ENCODE measurements around the gene PLXNC1.

PLXNC1 gene

DNA sequence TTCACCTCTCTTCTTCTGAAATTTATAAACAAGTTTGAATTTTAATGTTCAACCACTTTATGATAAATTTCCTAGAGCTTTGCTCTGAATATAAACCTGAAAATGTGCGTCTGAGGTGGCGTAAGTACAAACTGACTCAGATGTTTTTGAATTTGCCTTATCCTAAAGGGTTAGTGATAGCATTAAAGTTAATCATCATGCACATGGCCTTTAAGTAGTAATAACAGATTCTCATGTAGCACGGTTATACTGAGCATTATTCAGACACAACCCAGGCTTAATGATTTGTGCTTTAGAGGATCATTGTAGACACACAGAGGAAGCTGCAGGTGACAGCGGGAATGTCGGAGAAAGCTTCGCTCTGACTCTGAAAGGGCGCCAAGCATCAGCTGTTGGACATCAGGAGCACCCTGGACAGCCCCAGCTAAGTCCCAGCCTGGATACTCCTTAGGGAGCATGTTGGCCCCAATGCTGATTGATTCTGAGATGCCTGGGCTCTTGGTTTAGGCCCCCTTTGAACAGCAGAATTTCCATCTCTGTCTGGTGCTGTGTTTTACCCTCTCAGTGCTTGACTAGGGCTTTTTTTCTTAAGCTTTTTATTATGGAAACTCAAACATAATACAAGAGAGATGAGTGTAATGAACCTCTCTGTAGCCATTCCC, 91.1 kb downstream of the PLXNC1 start:
- DNase-seq (ENCODE audit: low spot score), result no peak

DNA sequence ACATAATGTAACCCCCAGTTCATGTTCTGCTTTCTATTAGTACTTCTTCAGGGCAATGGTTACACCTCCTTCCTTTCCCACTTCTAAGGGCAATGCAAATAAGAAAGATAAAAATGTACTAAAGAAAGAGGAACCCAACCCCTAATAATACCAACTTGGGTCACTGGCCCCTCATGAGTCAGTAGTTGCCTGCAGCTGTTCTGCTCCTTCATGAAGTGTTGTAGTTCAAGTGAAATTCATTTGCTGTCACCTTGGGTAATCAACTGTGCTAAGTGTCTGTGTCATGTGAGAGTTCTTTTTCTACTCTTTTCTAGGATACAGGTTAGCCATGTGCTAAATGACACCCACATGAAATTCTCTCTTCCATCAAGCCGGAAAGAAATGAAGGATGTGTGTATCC, 91.8 kb downstream of the PLXNC1 start:
- no peak for DNase-seq (ENCODE audit: low spot score)

DNA sequence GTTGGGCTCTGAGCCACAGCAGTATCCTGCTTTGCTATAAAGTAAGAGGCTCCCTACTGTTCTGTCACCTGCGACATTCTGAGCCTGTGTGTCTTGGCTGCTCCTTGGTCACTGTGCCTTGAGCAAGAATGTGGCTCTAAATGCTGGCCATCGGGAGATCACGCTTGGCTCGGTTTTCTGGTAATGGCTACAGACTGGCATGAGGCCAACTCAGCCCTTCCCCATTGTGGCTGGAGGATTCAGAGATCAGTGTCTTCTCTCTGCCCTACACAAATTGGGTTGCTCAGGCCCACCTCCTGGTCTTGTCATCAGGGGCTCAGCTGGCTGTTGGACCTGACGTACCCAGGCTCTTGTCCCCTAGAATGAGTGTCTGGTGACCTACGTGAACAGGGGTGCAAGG, 94.5 kb downstream of the PLXNC1 start:
- no peak for DNase-seq (ENCODE audit: low spot score)

DNA sequence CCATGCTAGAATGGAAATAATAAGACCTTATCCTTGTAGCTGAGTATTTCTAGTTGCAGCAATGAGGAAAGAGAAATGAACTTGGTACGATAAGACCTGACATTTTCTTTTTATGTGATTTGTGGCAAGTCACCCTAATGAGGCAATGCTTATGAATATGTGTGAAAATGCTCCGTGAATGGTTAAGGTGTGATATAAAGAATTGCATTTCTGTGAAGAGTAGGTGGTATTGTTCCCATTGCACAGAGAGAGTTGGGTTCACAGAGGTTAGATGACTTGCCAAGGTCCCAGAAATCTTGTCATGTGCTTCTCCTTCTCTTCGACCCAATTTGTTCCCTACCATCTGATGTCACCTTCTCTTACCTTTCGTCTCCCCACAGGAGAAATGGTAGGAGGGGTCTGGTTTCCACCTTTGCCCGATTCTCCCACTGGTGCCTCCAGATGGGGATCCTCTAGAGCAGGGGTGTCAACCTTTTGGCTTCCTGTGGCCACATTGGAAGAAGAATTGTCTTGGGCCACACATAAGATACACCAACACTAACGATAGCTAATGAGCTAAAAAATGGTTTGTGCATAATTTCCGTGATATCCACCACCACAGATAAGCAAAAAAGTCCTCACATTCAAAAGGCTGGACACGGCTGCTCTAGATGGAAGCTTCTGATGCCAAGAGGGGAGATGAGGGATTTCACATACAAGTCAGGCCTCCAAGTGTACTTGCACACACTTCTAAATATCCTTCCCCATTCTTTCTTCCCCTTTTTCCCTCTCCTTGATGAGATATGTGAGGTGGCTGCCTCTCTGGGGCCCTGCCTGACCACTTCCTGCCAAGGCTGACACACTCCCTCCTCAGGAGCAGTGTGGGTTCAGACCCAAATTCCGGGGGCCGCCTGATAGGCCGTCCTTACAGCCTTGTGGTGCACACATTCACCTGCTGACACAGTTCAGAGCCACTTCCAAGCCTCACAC, 96.1 kb downstream of the PLXNC1 start:
- no peak for DNase-seq (ENCODE audit: low spot score)

DNA sequence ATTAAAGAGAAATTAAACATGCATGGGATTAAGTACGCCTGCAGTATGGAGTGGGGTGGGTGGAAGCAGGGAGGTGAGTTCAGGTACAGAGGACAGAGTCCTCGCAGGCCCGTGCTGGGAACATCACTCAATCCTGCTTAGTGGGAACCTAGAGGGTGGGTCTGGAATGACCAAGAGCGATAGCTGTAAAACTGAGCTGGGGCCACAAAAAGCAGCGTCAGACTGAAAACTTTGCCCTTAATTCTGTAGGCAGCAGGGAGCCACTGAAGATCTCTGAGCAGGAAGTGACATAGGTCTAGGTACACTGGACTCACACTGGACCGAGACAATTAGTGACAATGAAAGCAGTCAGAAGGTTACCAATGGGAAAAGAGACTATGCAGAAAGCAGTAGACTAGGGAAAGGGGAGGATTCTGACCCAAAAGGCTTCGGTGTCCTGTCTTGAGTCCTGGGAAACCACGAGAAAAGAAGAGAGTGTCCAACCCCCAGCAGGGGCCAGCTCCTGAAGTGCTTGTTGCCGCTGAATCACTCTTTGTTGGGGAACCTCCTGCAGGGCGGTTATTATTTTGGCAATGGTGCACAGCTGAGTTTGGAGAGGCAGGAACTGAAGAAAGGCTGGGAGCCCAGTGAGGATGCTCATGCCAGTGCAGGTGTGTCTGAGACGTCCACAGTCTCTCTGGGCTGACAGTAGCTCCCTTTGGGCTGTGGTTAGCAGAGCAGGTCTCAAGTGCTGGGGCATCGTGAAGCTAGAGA, 97.4 kb downstream of the PLXNC1 start:
- DNase-seq (ENCODE audit: low spot score), result no peak

DNA sequence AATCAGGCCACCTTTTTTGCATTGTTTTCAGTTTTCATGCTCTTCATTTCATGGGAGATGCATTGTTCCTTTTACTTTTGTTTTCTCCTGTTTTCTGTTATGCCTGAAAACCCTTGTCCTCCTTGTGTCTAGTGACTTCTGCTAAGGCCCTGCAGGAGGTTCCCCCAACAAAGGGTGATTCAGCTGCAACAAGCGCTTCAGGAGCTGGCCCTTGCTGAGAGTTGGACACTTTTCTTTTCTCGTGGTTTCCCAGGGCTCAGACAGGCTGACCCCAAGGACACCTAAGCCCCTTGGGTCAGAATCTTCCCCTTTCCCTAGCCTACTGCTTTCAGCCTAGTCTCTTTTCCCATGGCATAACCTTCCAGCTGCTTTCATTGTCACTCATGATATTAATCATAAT, 98.9 kb downstream of the PLXNC1 start:
- DNase-seq (ENCODE audit: low spot score), result no peak

DNA sequence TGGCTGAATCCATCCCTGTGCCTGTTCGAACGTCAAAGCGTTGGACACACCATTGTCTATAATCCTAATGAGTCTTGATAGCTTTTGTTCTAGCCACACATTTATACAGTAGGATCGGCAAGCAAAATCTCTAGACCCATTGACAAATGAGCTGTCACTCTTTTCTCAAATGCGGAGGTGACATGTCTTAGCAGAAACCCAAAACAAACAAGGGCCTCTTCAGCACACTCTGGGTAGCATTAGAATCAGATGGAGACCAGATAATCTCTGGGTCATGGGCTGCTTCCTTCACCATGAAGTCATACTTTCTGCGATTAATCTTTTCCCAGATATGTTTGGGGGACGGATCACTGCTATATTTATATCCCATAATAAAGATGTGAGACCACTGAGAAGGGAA, 100.2 kb downstream of the PLXNC1 start:
- no peak for DNase-seq (ENCODE audit: low spot score)

DNA sequence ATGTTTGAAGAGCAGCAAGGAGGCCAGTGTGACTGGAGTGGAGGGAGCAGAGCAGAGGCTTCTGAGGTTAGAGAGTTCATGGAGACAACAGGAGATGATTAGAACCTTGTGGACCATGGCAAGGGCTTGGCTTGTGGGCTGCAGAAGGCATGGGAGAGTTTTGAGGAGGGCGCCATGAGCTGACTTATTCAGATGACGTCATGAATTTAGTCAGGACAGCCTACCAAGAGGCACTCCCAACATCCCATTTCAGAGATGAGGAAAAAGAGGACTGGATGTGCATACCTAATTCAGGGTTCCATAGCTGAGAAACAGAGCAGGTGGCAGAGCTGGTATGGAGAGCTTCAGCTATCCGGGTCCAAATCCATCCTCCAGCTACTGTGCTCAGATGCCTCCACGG, 101.8 kb downstream of the PLXNC1 start:
- DNase-seq (ENCODE audit: low spot score), result no peak

DNA sequence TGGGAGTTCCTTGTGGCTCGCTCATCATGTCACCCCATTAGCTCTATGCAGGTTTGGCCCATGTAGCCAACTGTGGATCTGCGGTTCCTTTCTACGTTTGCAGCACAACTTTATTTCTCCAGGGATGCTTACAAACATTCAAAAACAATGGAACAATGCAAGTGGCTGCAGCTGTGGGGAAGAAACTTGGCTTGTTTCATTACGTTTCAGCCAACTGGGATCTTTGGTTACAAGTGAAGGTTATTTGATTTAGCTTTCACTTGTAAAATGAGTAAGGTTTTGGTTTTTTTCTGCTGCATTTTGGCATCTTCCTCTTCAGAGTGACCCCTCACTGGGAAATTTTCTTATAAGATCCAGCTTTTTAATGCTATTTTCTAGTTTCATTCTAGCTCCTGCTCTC, 105.9 kb downstream of the PLXNC1 start:
- DNase-seq (ENCODE audit: low spot score), result no peak

DNA sequence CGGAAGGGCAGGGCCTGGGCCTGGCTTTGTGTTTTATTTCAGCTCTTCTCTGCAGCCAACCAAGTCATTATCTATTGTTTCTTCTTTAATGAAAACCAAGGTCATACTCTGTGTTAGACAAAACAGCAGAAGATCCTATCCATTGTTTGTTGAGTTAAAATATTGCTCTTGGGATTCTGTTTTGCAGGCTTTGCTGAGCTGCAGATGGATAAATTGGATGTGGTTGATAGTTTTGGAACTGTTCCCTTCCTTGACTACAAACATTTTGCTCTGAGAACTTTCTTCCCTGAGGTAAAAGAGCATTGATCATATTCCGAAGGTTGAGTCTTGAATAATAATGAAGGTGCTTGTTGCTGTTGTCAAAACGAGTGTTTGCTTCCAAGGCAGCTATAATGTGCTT, 106.6 kb downstream of the PLXNC1 start:
- no peak for DNase-seq (ENCODE audit: low spot score)

DNA sequence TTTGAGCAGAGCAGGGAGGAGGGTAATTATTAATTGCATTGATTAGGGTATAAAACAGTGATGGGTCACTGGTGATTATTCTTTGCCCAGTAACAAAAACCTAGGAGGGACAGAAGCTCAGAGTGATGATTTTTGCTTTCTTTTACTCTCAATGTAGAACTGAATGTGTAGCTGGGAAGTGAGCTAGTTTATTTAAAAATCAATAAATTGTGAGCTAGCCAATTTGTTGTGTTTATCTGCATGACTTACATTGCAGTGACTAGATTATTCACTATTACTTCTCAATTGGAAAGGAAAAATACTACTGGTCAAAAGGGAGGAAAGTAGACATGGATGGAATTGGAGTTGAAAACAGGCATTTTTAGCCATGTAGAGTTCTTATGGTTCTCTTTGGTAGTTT, 107.1 kb downstream of the PLXNC1 start:
- no peak for DNase-seq (ENCODE audit: low spot score)

DNA sequence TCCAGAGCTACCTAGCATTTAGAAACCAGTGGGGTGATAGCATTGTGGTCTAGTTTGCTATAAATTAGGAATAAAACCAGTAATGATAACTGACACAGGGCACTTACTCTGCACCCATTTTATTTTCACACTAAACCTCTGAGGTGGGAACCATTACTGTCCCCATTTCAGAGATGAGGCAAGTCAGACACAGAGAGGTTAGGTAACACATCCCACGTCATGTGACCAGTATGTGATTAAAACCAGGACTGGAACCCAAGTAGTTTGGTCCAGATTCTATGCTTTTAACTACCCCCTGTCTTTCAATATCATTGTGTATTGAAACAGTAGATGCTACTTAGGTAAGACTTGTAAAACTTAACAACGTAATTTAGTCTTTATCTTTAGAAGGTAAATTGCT, 110.2 kb downstream of the PLXNC1 start:
- DNase-seq (ENCODE audit: low spot score), result no peak

DNA sequence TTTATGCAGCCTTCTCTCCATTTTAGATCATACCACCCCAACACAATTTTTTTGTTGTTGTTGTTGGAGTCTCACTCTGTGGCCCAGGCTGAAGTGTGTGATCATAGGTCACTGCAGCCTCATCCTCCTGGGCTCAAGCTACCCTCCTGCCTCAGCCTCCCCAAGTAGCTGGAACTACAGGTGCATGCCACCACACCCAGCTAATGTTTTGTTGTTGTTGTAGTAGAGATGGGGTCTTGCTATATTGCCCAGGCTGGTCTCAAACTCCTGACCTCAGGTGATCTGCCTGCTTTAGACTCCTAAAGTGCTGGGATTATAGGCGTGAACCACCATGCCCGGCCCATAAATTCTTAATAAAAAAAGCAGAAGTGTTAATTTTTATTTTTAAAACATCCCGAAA, 111.6 kb downstream of the PLXNC1 start:
- no peak for DNase-seq (ENCODE audit: low spot score)

DNA sequence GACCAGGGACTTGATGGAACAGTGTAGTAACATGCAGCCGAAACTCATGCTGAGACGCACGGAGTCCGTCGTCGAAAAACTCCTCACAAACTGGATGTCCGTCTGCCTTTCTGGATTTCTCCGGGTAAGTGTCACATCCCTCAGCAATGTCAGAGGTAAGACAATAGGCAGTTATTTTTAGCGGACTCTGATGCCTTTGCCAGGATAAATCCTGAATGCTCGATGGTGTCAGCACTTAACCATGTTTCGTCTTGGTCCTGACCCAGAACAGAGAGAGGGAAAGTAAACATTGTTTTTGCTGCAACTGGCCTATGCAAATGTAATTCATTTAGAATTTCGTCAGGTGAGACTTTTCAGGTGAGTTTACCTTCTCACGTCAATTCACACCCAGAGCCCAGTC, 112.3 kb downstream of the PLXNC1 start:
- no peak for DNase-seq (ENCODE audit: low spot score)

DNA sequence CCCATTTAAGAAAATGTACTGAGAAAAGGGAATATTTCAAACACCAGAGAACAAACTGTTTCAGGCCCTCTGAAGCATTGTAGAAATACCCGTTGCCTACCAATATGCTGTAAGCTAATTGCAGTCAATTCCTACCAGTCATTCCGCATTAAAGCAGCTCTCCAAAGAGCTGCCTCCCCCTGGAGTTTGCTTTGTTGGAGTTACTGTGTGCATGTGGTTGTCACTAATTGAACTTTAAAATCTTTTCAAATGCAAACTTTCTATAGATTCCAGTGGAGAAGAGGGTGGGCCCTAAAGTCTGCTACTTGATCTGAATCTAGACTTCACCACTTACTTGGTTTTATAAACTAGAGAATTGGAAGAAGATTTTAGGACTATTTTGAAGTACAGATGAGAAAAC, 112.7 kb downstream of the PLXNC1 start:
- no peak for DNase-seq (ENCODE audit: low spot score)

DNA sequence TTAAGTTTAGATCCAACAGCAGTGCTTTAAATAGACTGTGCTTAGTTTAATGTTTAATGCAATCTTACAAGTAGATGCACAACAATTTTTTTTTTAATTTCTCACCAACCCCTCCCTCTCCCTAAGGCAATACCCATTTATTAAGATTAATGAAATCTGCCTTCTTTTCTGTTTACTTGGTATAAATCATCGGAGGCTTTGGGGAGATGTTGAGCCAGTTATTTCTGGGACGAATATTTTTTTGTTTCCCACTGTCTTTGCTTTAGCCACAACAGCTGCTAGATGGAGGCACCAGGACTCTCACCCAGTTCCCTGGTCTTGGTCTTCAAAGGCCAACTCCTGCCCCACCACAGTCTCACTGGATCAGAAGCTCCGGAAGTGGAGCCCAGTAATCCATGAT, 113.4 kb downstream of the PLXNC1 start:
- DNase-seq (ENCODE audit: low spot score), result no peak

DNA sequence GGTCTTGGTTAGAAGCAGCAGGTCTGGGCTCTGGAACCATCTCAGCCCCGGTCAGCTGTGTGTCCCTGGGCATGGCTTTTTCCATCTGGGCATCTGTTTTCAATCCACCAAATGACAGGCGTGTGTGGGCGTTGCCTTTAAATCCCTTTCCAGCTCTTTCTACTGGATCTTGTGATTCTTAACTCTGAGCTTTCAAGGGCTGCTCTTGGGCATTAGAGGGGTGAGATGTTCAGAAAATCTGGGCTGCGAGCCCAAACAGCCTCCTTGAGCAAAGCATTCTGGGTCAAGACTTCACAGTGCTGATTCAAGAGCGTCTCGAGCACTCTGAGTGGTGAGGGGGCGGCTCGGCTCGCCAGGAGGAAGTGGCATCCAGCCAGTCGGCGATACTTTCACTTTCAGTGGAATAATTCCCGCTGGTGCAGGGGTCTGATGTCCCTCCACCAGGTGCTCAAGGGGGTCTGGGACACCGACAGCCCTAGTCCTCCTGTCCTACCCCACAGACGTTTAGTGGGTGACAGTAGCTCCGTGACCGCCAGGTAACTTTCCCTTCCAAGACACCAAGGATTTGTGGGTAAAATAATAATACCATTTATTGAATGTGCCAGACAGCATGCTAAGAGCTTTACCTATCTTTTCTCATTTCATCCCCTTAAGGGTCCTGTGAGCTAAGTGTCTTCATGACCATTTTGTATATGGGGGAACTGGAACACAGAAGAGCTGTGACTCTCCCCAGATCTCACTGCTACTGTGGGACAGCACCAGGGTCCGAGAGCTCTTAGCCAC, 114.0 kb downstream of the PLXNC1 start:
- peak; percentile 87 for DNase-seq (ENCODE audit: low spot score)

DNA sequence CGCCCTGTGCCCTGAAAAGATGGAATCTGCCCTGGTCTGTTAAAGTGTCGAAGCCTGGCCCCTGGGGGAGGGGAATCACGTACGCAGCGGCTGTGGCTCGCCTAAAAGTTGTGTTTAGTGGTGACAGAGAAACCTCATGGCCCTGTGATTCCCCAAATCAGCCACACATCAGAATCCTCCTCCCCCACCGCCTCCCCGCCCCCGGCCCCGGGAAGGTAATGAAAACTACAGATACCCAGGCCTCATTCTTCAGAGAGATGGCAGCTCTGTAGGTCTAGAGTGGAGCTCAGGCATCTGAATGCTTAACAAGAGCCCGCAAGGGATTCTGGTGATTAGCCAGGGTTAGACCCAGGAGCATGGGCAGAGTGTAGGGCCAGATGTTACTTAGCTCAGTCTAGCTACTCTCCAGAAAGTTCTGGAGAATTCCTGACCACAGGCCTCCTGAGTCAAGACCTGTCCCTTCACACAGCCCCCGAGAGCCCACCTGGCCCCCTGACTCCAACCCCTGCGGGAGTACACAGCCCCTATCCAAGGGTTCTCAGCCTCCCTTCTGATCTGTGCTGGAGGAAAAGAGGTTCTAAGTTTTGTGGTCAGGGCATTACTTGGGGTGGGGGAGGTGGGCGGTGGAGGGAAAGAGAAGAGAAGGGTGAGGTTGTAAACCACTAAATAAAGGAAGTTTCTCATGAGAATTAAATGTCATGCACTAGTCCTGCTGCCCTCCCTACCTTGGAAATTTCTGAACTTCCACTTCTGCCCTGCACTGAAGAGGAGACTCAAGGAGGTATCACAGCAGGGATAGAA, 114.8 kb downstream of the PLXNC1 start:
- DNase-seq (ENCODE audit: low spot score), result no peak

DNA sequence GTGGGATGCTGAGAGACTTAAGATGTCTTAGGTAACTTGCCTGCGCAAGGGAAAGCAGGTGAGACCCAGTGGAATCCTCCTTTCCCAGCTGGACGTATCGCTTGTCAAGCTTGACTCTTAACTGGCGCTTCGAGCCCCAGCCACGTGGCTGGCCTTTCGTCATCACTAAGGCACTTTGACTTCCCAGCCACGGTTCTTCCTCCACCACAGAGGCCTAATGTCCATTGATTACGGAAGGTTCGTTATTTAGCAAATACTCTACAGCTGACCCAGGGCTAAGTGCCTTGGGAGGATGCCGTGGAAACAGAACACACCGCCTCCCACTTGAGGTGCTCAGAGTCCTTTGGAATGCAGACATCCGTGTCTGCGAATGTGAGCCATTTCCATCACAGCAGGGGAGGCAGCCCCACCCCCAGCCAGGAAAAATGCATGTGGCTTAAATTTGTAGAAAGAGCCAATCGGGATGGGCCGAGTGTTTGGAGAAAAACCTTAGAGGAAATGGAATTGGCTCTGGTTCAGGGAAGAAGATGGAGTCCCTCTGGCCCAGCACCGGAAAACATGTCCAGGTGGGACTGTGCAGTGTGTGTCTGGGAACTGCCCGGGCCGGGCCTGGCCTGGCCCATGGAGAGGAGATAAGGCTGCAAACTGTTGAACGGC, 115.7 kb downstream of the PLXNC1 start:
- no peak for DNase-seq (ENCODE audit: low spot score)

DNA sequence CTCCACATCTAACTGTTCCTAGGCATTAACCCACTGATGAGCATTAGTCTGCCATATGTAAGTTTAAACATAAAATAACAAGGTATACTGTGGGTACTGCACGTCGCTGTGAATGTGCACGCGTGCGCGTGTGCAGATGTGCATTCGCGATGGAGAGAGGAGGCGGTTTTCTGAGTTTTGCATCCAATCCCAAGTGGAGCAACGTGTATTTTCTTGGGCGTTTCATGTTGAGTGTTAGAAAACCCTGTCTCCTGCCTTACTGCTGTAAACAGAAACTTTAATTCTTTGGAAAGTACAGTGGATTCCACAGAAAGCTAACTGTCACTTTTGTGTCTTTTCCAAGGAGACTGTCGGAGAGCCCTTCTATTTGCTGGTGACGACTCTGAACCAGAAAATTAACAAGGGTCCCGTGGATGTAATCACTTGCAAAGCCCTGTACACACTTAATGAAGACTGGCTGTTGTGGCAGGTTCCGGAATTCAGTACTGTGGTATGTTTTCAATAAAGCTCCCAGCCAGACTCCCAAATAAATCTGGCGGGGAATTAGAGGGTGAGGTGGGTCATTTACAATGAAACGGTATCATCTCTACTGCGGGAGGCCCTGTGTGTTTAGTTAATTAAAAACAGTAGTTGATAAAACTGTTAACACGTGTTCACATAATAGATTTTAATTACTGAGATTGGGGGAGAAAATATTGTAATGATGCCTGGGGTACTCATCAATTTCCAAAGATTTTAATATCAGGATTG, 116.5 kb downstream of the PLXNC1 start:
- no peak for DNase-seq (ENCODE audit: low spot score)
